Right atrium auricular region (tissue), 2 donors: Measurements from ENCODE around the gene SUMF1. TPM values are rescaled to one million over a fixed set of nuclear protein-coding genes. Genes with fewer than 3 reads are reported as not detected.

Experiments
- DNase-seq: peaks from one replicate; pipeline ENCODE4 v3.0.0-alpha.2; 2019; ENCODE audit warnings: low spot score
- H3K27ac ChIP-seq, 2 donors: fragments of 200-600 bp; sonication (generic); 1 replicate in 1 of 2; 2 replicates in 1 of 2; pipeline ENCODE4 v1.5.1; 2016 to 2019
- H3K27me3 ChIP-seq, 2 donors: fragments of 200-600 bp; sonication (generic); one replicate each; pipeline versions ENCODE4 v1.5.1 to v1.6.0; 2017 to 2019
- H3K36me3 ChIP-seq: fragments of 200-600 bp; sonication (generic); one replicate; pipeline ENCODE4 v1.5.1; 2016
- H3K4me1 ChIP-seq, 2 donors: fragments of 200-600 bp; sonication (generic); one replicate each; pipeline versions ENCODE4 v1.5.1 to v1.6.0; 2017 to 2019
- H3K4me3 ChIP-seq, 2 donors: fragments of 200-600 bp; sonication (generic); 1 replicate in 1 of 2; 2 replicates in 1 of 2; pipeline ENCODE4 v1.5.1; 2017 to 2019; ENCODE audit warnings: mild to moderate bottlenecking in 1 of 2, moderate library complexity in 1 of 2
- H3K9me3 ChIP-seq, 2 donors: fragments of 200-600 bp; sonication (generic); one replicate each; pipeline ENCODE4 v1.5.1; 2019
- total RNA-seq, 2 donors: library from RNA; depleted of rRNA; stranded (reverse); fragments of >200 nt; gene quantifications; one replicate each; pipeline ENCODE4 v1.1.0, GENCODE V29; 2016
- TF ChIP-seq, protein P1 (sequence below), 2 donors: fragments of 200-600 bp; sonication (generic); IDR thresholded peaks; one replicate each; pipeline ENCODE4 v1.5.1; 2019; ENCODE audit warnings: antibody characterized with exemption in 2 of 2

Gene SUMF1
- total RNA-seq, 2 donors from 2014 or later = 12.1 to 22.6 TPM

DNA sequence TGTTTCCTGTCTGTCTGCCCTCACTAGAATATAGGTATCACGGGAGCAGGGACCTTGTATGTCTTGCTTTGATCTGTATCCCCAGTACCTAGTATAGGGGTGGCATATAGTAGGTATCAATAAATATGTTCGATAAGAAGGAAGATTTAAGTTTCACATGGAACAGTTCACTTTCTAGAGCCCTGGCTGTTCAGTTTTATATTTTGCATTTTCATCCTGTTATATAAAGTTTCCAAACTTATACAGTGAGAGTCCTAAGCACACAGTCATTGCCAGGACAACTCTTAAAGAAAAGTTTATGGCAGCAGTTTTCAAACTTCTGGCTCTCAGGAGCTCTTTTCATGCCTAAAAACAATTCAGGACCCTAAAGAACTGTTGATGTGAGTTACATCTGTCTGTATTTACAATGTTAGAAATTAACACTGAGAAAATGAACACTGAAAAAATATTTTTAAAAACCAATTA, 39.5 kb upstream of the SUMF1 start:
- TF ChIP-seq, protein P1, sequence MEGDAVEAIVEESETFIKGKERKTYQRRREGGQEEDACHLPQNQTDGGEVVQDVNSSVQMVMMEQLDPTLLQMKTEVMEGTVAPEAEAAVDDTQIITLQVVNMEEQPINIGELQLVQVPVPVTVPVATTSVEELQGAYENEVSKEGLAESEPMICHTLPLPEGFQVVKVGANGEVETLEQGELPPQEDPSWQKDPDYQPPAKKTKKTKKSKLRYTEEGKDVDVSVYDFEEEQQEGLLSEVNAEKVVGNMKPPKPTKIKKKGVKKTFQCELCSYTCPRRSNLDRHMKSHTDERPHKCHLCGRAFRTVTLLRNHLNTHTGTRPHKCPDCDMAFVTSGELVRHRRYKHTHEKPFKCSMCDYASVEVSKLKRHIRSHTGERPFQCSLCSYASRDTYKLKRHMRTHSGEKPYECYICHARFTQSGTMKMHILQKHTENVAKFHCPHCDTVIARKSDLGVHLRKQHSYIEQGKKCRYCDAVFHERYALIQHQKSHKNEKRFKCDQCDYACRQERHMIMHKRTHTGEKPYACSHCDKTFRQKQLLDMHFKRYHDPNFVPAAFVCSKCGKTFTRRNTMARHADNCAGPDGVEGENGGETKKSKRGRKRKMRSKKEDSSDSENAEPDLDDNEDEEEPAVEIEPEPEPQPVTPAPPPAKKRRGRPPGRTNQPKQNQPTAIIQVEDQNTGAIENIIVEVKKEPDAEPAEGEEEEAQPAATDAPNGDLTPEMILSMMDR (IDR thresholded peaks at IDR 0.05) = no peak
- Histone ChIP-seq H3K27me3 (no peaks in the 10 kb centered on the region), H3K4me3 (no peak overlapping the region), H3K9me3 (no peaks in the 10 kb centered on the region), H3K36me3 (no peaks in the 10 kb centered on the region), H3K27ac (no peak overlapping the region), H3K4me1 (peaks cover 0 to 42% of the 10 kb centered on the region in 2 donors)
- no peak for DNase-seq

DNA sequence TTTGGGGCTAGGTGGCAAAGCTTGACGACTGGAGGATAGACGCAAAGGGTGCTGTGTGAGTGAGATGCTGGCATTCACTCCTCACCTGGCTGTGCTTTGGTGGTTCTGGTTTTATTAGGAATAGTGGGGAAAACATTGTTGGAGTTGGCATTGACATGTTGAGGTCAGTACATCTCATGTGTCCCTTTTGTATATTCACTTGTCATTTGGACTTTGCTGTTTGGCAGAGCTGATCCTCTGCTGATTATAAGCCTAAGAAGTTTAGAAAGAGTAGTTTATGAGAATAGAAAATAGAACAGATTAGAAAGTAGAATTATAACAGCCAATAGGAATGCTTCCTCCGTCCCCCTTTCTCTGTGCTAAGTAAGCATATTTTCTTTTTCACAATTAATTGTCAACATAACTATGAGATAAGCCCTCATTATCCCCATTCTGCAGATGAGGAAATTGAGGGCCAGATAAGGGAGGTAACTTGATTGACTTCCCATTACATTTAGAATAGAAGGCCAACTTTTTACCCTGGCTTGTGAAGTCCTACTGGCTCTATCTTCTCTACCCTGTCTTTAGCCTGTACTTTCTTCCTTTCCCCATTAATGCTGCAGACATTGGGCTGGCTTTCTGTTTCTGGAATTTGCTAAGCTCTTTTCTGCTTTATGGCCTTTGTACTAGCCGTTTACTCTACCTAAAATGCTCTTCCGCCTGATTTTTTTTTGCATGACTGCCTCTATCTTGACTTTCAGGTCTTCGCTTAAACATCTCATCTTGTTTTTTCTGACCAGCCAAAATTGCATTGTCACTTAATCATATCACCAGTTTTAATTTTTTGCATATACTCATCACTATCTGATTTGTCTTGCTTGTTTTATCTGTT, 38.9 kb upstream of the SUMF1 start:
- H3K4me1 ChIP-seq = peaks cover 0 to 42% of the 10 kb centered on the region in 2 donors

DNA sequence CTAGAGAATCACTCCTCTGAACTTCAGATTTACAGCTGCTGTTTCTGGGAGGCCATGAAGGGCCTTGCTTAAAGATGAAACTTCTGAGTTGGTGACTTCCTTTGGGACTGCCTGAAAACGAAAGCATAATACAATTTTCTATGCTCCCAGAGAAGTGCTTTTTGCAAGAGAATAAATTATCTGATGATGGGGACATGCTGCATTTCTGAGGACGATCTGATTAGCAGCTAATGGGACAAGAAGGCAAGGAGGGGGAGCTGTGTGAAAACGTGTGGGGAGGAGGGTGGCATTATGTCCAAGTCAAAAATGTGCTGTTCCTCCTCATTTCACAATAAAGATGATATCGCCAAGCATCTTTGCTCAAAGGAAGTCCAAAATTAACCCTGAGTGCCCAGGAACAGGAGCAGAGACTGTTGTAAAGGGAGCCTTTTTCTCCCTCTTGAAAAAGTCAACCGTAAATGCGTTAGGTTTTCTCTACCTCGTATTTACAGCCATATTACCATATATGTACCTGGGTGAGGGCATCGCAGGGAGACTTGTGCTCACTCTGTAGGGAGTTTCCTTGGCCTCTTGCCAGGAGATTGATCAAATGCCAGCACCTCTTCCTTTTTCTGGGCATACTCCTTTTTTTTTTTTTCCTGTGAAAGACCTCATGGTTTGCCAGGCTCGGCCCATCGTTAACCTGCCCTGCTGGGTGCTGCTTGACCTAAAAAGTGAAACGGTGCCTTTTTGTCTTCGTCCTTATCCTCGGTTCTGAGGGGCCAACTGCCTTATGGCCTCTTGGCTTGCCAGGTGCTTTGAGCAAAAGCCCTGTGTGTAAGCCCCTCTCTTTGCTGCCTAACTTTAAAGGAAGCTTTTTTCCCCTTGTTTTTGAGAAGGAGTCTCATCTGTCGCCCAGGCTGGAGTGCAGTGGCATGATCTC, 37.5 kb upstream of the SUMF1 start:
- Histone ChIP-seq H3K27ac (peak overlapping the region; percentile 62 to 65), H3K4me1 (peaks cover 0 to 42% of the 10 kb centered on the region in 2 donors)

More for the DNA sequence above, 38.9 kb upstream of the SUMF1 start:
- Histone ChIP-seq H3K36me3 (no peaks in the 10 kb centered on the region), H3K4me3 (no peak overlapping the region), H3K27me3 (no peaks in the 10 kb centered on the region), H3K27ac (no peak overlapping the region), H3K9me3 (no peaks in the 10 kb centered on the region)
- DNase-seq = no peak
- TF ChIP-seq, protein P1 (IDR thresholded peaks at IDR 0.05) = no peak

DNA sequence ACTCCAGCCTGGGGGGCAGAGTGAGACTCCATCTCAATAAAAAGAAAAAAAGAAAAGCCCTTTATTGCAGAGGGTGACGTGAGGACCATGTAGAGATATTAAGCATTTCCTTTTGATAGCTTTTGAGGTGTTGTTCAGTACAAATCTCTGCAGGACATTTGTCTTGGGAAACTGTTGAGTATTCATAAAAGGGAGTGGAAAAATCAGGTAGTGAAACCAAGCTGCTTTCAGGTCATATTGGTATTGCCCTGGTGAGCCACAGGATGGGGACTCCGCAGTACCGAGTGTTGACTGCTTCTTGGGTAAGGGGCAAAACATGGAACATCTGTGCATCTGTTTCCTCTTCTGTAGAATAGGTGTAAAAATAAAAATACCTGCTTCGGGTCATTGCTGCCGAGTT, 36.0 kb upstream of the SUMF1 start:
- peaks cover 15% of the 10 kb centered on the region for H3K36me3 ChIP-seq
- H3K9me3 ChIP-seq = no peaks in the 10 kb centered on the region
- DNase-seq = no peak
- TF ChIP-seq, protein P1 (IDR thresholded peaks at IDR 0.05) = no peak
- no peaks in the 10 kb centered on the region for H3K27me3 ChIP-seq
- H3K4me3 ChIP-seq = no peak overlapping the region
- H3K4me1 ChIP-seq = peaks cover 0 to 42% of the 10 kb centered on the region in 2 donors
- no peak overlapping the region for H3K27ac ChIP-seq

More for the DNA sequence above, 37.5 kb upstream of the SUMF1 start:
- DNase-seq = no peak
- TF ChIP-seq, protein P1 (IDR thresholded peaks at IDR 0.05) = no peak
- peak overlapping the region in 1 of 2 donors; percentile 14 for H3K4me3 ChIP-seq
- H3K36me3 ChIP-seq = peaks cover 12% of the 10 kb centered on the region
- H3K27me3 ChIP-seq = no peaks in the 10 kb centered on the region
- H3K9me3 ChIP-seq = no peaks in the 10 kb centered on the region

DNA sequence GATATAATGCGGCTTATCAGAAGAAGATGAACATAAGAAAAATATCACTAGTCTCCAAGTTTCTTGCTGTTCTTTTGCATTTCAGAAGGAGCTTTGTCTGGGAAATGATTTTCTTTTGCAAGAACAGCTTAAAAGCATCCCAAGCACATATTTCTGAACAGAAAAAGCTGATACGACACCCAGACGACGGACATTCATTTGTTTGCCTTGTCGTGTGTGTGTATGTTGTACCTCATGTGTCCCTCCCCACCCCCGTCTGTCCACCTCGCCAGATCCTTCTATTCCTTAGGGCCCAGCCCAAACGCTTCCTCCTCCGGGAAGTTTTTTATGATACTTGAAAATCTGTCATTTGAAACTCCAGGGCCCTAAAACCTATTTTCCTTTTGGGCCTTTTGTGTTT, 34.9 kb upstream of the SUMF1 start:
- Histone ChIP-seq H3K4me1 (peaks cover 0 to 33% of the 10 kb centered on the region in 2 donors), H3K4me3 (no peak overlapping the region), H3K27me3 (no peaks in the 10 kb centered on the region), H3K9me3 (no peaks in the 10 kb centered on the region), H3K27ac (no peak overlapping the region), H3K36me3 (peaks cover 15% of the 10 kb centered on the region)
- no peak for DNase-seq
- TF ChIP-seq, protein P1 (IDR thresholded peaks at IDR 0.05) = no peak
